ENCODE results near the gene C1QTNF12.
"Not testable (repeated sequence)": the region's sequence is repeated elsewhere in the genome, so short reads cannot be mapped to it uniquely, and the experiment has no call there.

The C1QTNF12 gene

GRCh38 chr1:1203561-1204424, 42.7 kb downstream of the C1QTNF12 start:
- no peak overlapping the region for H3K27ac ChIP-seq
- DNase-seq (ENCODE audit: low read depth, low spot score) = no peak

GRCh38 chr1:1202831-1203560, 43.5 kb downstream of the C1QTNF12 start:
- H3K27ac ChIP-seq = no peak overlapping the region
- no peak for DNase-seq (ENCODE audit: low read depth, low spot score)

GRCh38 chr1:1200876-1201810, 45.4 kb downstream of the C1QTNF12 start:
- no peak overlapping the region for H3K27ac ChIP-seq
- no peak for DNase-seq (ENCODE audit: low read depth, low spot score)

- H3K27ac ChIP-seq = no peak overlapping the region
- DNase-seq (ENCODE audit: low read depth, low spot score) = no peak
Observed at GRCh38 chr1:1199961-1200875, 46.3 kb downstream of the C1QTNF12 start.

- H3K27ac ChIP-seq = no peak overlapping the region
- DNase-seq (ENCODE audit: low read depth, low spot score) = no peak
Observed at GRCh38 chr1:1199141-1199960, 47.2 kb downstream of the C1QTNF12 start.

GRCh38 chr1:1198423-1199140, 47.9 kb downstream of the C1QTNF12 start:
- no peak for DNase-seq (ENCODE audit: low read depth, low spot score)
- no peak overlapping the region for H3K27ac ChIP-seq

- no peak overlapping the region for H3K27ac ChIP-seq
- DNase-seq (ENCODE audit: low read depth, low spot score) = no peak
Observed at GRCh38 chr1:1197551-1198422, 48.7 kb downstream of the C1QTNF12 start.

- DNase-seq (ENCODE audit: low read depth, low spot score) = no peak
- no peak overlapping the region for H3K27ac ChIP-seq
Observed at GRCh38 chr1:1197188-1197500, 49.4 kb downstream of the C1QTNF12 start.

- no peak overlapping the region for H3K27ac ChIP-seq
- no peak for DNase-seq (ENCODE audit: low read depth, low spot score)
Observed at GRCh38 chr1:1196431-1197187, 49.9 kb downstream of the C1QTNF12 start.

GRCh38 chr1:1195726-1196125, 50.8 kb downstream of the C1QTNF12 start:
- H3K27ac ChIP-seq; DNase-seq (ENCODE audit: low read depth, low spot score): not testable (repeated sequence)

GRCh38 chr1:1194723-1195122, 51.8 kb downstream of the C1QTNF12 start:
- DNase-seq (ENCODE audit: low read depth, low spot score) = no peak
- no peak overlapping the region for H3K27ac ChIP-seq

All from epithelial cell of prostate (primary cell).